PC-3 (cell line): ENCODE results near the gene CERS2.

ENCODE experiments used
- CTCF ChIP-seq: fragments of 300-600 bp; sonication (generic); conservative IDR thresholded peaks from 2 replicates; pipeline ENCODE4 v1.5.1; 2017; ENCODE audit warnings: antibody characterized with exemption, low read depth, mild to moderate bottlenecking, low read length
- EZH2phosphoT487 ChIP-seq: fragments of 300-600 bp; sonication (generic); IDR thresholded peaks from 2 replicates; pipeline ENCODE4 v1.6.1; 2018; ENCODE audit warnings: mild to moderate bottlenecking, antibody characterized with exemption, low read length, borderline replicate concordance

- TF ChIP-seq CTCF (no peak), EZH2phosphoT487 (no peak)
Observed at GRCh38 chr1:150931773-150932172, 42.9 kb downstream of the CERS2 start.
